Body of pancreas (tissue), 4 donors: Measurements from ENCODE around the gene NFKBIB. TPM values are rescaled to one million over a fixed set of nuclear protein-coding genes. Genes with fewer than 3 reads are reported as not detected.

Experiments
- ATAC-seq: fragments of 150-250 bp; one replicate; pipeline ENCODE4 v1.9.1; 2016
- DNase-seq, 4 donors: peaks; one replicate each; pipeline ENCODE4 v3.0.0-alpha.2; 2019
- H3K27ac ChIP-seq, 4 donors: fragments of 200-600 bp; sonication (generic); 1 replicate in 3 of 4; 2 replicates in 1 of 4; pipeline versions ENCODE4 v1.5.1 to v1.6.1; 2016 to 2019; ENCODE audit warnings: mild to moderate bottlenecking in 1 of 4, mixed read lengths in 1 of 4, moderate library complexity in 1 of 4
- H3K27me3 ChIP-seq, 2 donors: fragments of 200-600 bp; sonication (generic); one replicate each; pipeline ENCODE4 v1.6.0; 2016; ENCODE audit warnings: mild to moderate bottlenecking in 1 of 2
- H3K36me3 ChIP-seq, 2 donors: fragments of 200-600 bp; sonication (generic); replicated peaks in 1 of 2; 2 replicates each; pipeline ENCODE4 v1.5.1; 2016; ENCODE audit warnings: low read depth in 2 of 2; ENCODE audit not compliant: insufficient read depth in 1 of 2
- H3K4me1 ChIP-seq: fragments of 200-600 bp; sonication (generic); one replicate; pipeline ENCODE4 v1.6.0; 2016
- H3K4me3 ChIP-seq, 2 donors: fragments of 200-600 bp; sonication (generic); 1 replicate in 1 of 2; 2 replicates in 1 of 2; pipeline ENCODE4 v1.5.1; 2016 to 2019
- H3K9me3 ChIP-seq, 3 donors: fragments of 200-600 bp; sonication (generic); 1 replicate in 2 of 3; 2 replicates in 1 of 3; pipeline ENCODE4 v1.5.1; 2016
- POLR2A ChIP-seq, 3 donors: fragments of 450-650 bp; IDR thresholded peaks; one replicate each; pipeline ENCODE4 v1.6.1; 2016; ENCODE audit warnings: antibody characterized with exemption in 3 of 3, mild to moderate bottlenecking in 2 of 3
- WGBS, 2 donors: methylation state at CpG; one replicate each; pipeline ENCODE4 v1.1.5; 2017; 5-methylcytosine and 5-hydroxymethylcytosine counted together
- intact Hi-C: fragments of 100-400 bp; cut with DNase I; formaldehyde crosslinking; loops from one replicate; pipeline ENCODE4 v1.15.1; 2023
- total RNA-seq, 2 donors: library from RNA; depleted of rRNA; stranded (reverse); fragments of >200 nt; gene quantifications; one replicate each; pipeline ENCODE4 v1.1.0, GENCODE V29; 2016
- TF ChIP-seq, protein P1 (sequence below), 7 experiments: fragments of 450-650 bp in 4 of 7; fragments of 200-600 bp in 3 of 7; sonication (generic) in 3 of 7; IDR thresholded peaks; one replicate each; pipeline ENCODE4 v1.5.1; 2016 to 2019; ENCODE audit warnings: antibody characterized with exemption in 7 of 7

NFKBIB gene
- total RNA-seq, 2 donors from 2014 or later, result 7.8 to 28.3 TPM

DNA sequence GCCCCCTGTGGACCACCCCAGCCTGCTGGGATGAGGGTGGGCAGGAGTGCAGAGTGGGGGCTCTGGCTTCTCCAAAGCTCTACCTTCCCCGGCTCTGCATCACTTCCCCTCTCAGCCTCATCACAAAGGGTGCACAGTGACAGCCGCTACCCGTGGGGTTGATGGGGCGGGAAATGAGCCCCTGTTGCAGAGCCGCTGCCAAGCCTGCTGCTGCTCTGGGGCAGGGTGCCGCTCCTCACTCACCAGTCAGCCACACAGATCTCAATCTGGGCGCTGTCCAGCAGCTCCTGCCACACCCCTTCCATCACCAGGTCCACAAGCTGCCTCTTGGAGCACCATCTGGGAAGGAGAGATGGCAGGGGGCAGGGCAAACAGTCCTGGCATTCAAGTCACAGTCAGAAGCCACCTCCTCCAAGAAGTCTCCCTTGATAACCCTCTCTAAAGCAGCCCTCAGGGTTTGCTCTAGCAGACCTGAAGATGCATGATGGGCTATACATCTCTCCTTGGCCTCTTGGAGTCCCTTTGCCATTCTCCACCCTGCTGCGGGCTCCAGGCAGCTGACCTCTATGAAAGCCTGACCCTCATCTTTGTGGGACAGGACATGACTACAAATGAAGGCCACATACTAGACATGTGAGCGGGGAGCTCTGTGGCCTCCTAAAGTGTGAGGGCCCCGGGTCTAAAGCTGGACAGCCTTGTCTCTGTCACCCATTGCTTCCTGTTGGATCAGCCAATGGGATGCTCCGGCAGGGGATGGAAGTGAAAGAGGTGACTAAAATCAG lies 46.7 kb downstream of the NFKBIB start:
- WGBS, 2 donors, result 86 to 87% methylated on average over 6 to 11 of the region's 11 CpGs
- DNase-seq, result no peak
- intact Hi-C loops, result no loop called here

DNA sequence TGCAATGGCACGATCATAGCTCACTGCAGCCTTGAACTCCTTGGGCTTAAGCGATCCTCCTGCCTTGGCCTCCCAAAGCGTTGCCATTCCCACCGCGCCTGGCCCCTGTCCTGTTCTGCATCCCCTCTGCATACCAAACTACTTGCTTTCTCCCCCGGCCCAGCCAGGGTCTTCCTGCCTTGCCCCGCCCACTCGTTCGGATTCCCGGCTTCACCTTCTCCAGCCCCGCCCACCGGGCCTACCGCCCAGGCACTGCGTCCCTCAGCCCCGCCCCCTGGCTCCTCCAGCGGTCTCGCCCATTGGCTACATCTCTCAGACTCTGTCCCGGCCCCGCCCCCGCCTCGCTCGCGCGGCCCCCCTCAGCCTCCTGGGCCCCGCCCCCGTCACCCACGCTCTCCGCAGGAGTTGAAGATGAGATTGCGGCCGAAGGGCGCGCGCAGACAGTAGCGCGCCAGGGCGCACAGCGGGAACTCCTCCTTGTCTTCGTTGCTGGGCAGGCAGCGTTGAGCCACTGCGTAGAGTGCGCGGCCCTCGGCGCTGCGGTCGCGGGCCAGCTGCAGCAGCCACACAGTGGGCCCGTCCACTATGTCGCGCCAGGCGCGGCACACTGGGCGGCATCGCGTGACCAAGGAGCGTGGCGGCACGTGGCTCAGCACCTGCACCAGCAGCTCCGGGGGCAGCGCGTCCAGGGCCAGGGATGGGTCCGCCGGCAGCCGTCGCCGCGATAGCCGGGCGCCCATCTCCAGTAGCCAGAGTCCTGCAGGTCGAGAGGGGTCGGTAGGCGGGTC lies 50.0 kb downstream of the NFKBIB start:
- TF ChIP-seq, protein P1, sequence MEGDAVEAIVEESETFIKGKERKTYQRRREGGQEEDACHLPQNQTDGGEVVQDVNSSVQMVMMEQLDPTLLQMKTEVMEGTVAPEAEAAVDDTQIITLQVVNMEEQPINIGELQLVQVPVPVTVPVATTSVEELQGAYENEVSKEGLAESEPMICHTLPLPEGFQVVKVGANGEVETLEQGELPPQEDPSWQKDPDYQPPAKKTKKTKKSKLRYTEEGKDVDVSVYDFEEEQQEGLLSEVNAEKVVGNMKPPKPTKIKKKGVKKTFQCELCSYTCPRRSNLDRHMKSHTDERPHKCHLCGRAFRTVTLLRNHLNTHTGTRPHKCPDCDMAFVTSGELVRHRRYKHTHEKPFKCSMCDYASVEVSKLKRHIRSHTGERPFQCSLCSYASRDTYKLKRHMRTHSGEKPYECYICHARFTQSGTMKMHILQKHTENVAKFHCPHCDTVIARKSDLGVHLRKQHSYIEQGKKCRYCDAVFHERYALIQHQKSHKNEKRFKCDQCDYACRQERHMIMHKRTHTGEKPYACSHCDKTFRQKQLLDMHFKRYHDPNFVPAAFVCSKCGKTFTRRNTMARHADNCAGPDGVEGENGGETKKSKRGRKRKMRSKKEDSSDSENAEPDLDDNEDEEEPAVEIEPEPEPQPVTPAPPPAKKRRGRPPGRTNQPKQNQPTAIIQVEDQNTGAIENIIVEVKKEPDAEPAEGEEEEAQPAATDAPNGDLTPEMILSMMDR (IDR thresholded peaks at IDR 0.05), result no peak
- TF ChIP-seq POLR2A (IDR thresholded peaks at IDR 0.05), result peak in 1 of 3 donors; percentile 11

More for the DNA sequence above, 46.7 kb downstream of the NFKBIB start:
- Histone ChIP-seq H3K27ac (no peak overlapping the region), H3K4me3 (no peak overlapping the region), H3K4me1 (peaks cover 11% of the 10 kb centered on the region), H3K36me3 (no peaks in the 10 kb centered on the region), H3K9me3 (no peaks in the 10 kb centered on the region), H3K27me3 (no peaks in the 10 kb centered on the region)
- ATAC-seq, result no peak
- no peak for TF ChIP-seq POLR2A (IDR thresholded peaks at IDR 0.05)
- TF ChIP-seq, protein P1 (IDR thresholded peaks at IDR 0.05), result no peak

DNA sequence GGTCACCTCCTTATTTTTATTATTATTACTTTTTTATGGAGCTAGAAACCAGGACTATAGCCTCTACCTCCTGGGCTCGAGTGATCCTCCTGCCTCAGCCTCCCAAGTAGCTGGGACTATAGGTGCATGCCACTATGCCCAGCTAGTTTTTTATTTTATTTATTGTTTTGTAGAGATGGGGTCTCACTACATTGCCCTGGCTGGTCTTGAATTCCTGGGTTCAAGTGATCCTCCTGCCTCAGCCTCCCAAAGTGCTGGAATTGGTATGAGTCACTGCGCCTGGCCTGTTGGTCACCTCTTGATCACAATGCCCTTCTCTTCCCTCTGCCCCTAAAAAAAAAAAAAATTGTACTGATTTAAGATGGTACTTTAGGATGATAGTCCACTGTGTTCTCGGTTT lies 51.4 kb downstream of the NFKBIB start:
- TF ChIP-seq, protein P1 (IDR thresholded peaks at IDR 0.05), result no peak
- TF ChIP-seq POLR2A (IDR thresholded peaks at IDR 0.05), result no peak
- H3K9me3 ChIP-seq, result no peaks in the 10 kb centered on the region
- intact Hi-C loops, result no loop called here
- ATAC-seq (no peak), DNase-seq (no peak)
- H3K4me3 ChIP-seq, result no peak overlapping the region
- H3K27ac ChIP-seq, result no peak overlapping the region
- H3K4me1 ChIP-seq, result peaks cover 21% of the 10 kb centered on the region
- no peaks in the 10 kb centered on the region for H3K27me3 ChIP-seq
- WGBS, 2 donors, result 74 to 88% methylated on average over 3 of the region's 3 CpGs
- H3K36me3 ChIP-seq, result no peaks in the 10 kb centered on the region

More for the DNA sequence above, 50.0 kb downstream of the NFKBIB start:
- Histone ChIP-seq H3K27ac (peak overlapping the region in 1 of 4 donors; percentile 16), H3K9me3 (no peaks in the 10 kb centered on the region), H3K27me3 (no peaks in the 10 kb centered on the region), H3K4me3 (no peak overlapping the region), H3K4me1 (peaks cover 21% of the 10 kb centered on the region), H3K36me3 (no peaks in the 10 kb centered on the region)
- WGBS, 2 donors, result 12 to 28% methylated on average over 17 to 56 of the region's 72 CpGs
- intact Hi-C loops, result no loop called here
- ATAC-seq (peak; percentile 87), DNase-seq (peak; percentile 83 to 93 (median 90))

DNA sequence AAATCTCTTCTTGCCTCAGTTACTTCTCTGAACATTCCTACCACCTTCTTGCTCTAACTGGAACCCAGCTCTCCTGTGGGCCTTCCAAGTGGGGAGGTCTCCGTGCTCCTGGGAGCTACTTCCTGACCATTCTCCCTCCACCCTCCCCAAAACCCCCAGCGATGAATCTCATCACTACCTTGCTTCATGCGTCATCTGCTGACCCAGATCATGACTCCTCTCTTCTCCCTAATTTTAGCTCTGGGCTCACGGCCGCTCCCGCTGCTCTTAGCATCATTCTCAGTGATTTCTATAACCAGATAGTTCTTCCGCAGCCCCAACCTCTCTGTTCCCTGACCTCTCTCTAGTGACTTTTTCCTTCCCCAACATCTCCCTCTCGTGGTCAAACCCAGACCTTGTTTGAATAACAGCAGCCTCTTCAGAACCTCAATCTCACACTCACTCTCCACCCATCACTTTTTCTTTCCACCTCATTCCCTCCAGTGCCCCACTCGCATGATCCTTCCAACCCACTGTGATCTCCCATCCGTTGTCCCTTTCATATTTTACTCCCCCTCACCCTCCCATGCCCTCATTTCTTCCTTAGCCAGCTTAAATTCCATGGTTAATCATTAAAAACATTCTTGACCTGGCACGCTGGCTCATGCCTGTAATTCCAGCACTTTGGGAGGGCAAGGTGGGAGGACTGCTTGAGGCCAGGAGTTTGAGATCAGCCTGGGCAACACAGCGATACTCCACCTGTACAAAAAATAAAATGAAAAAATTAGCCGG lies 52.8 kb downstream of the NFKBIB start:
- intact Hi-C loops, result no loop called here
- 44 to 50% methylated on average over 13 of the region's 13 CpGs for WGBS, 2 donors

More for the DNA sequence above, 52.8 kb downstream of the NFKBIB start:
- Histone ChIP-seq H3K4me3 (no peak overlapping the region), H3K9me3 (no peaks in the 10 kb centered on the region), H3K27me3 (no peaks in the 10 kb centered on the region), H3K27ac (peak overlapping the region; percentile 39 to 57 (median 44)), H3K4me1 (peaks cover 21% of the 10 kb centered on the region), H3K36me3 (no peaks in the 10 kb centered on the region)
- TF ChIP-seq, protein P1 (IDR thresholded peaks at IDR 0.05), result peak in 6 of 7 experiments; percentile 21 to 84 (median 55)
- peak in 1 of 3 donors; percentile 11 for TF ChIP-seq POLR2A (IDR thresholded peaks at IDR 0.05)
- peak; percentile 26 to 59 (median 48) for DNase-seq
- ATAC-seq, result peak; percentile 64
